Caco-2 (cell line): ENCODE results near the gene SCRG1. TPM values are rescaled to one million over a fixed set of nuclear protein-coding genes. Genes with fewer than 3 reads are reported as not detected.

Source experiments
- BruUV-seq: library from RNA; stranded (reverse); fragments of 400-500 nt; replicated peaks from 2 replicates; lab custom pipeline; 2021; lab: Mats Ljungman, UMichigan
- CTCF ChIA-PET: fragments of 300-600 bp; sonication (Branson Sonifier 250); formaldehyde crosslinking; loops from one replicate; lab custom pipeline; 2022; ENCODE audit warnings: antibody characterized with exemption; lab: Charles Lee
- POLR2A ChIA-PET: fragments of 300-600 bp; sonication (Branson Sonifier 250); formaldehyde crosslinking; loops from one replicate; lab custom pipeline; 2022; ENCODE audit warnings: antibody characterized with exemption; lab: Charles Lee
- DNase-seq, 2 experiments: peaks; one replicate each; pipeline versions ENCODE4 v3.0.0 to v3.0.0-alpha.2; 2020 to 2022
- H3K27me3 ChIP-seq: replicated peaks from 2 replicates; pipeline ENCODE4 v1.6.0; 2011; ENCODE audit warnings: low read length; ENCODE audit not compliant: control insufficient read depth, insufficient read depth
- H3K36me3 ChIP-seq: 2 replicates; pipeline ENCODE4 v1.5.1; 2011; ENCODE audit warnings: low read length; ENCODE audit not compliant: control insufficient read depth, insufficient read depth
- H3K4me1 ChIP-seq: fragments of 250-450 bp; sonication (Bioruptor Pico); 2 replicates; pipeline ENCODE4 v1.5.1; 2020; ENCODE audit warnings: mild to moderate bottlenecking
- H3K4me3 ChIP-seq: 2 replicates; pipeline ENCODE4 v1.5.1; 2011; ENCODE audit warnings: low read depth, mild to moderate bottlenecking, control low read depth, low read length
- H3K9me3 ChIP-seq: fragments of 250-450 bp; sonication (Bioruptor Pico); 2 replicates; pipeline ENCODE4 v1.5.1; 2020; ENCODE audit warnings: mild to moderate bottlenecking, moderate library complexity
- H3K27ac Mint-ChIP-seq: one replicate; pipeline ENCODE4 v1.8.0; 2022; ENCODE audit warnings: mixed read lengths; ENCODE audit not compliant: unreplicated experiment
- H3K27me3 Mint-ChIP-seq: one replicate; pipeline ENCODE4 v1.8.0; 2022; ENCODE audit warnings: mixed read lengths; ENCODE audit not compliant: insufficient read depth, unreplicated experiment
- H3K36me3 Mint-ChIP-seq: one replicate; pipeline ENCODE4 v1.8.0; 2022; ENCODE audit warnings: mild to moderate bottlenecking, mixed read lengths; ENCODE audit not compliant: insufficient read depth, unreplicated experiment
- H3K4me1 Mint-ChIP-seq: one replicate; pipeline ENCODE4 v1.8.0; 2022; ENCODE audit warnings: low read depth, mixed read lengths; ENCODE audit not compliant: unreplicated experiment
- H3K4me3 Mint-ChIP-seq: one replicate; pipeline ENCODE4 v1.8.0; 2022; ENCODE audit warnings: mild to moderate bottlenecking, moderate library complexity, mixed read lengths; ENCODE audit not compliant: unreplicated experiment
- H3K9me3 Mint-ChIP-seq: one replicate; pipeline ENCODE4 v1.8.0; 2022; ENCODE audit warnings: mixed read lengths; ENCODE audit not compliant: unreplicated experiment
- CTCF ChIP-seq, 2 experiments: fragments of 200-600 bp in 1 of 2; IDR thresholded peaks; 1 replicate in 1 of 2; 2 replicates in 1 of 2; pipeline versions ENCODE4 v1.5.1 to v1.8.0; 2011 to 2022; ENCODE audit warnings: antibody characterized with exemption in 1 of 2, control low read depth in 1 of 2, inconsistent platforms in 1 of 2, low read depth in 1 of 2, low read length in 1 of 2, mild to moderate bottlenecking in 1 of 2, moderate library complexity in 1 of 2; ENCODE audit not compliant: insufficient read depth in 1 of 2, severe bottlenecking in 1 of 2, unreplicated experiment in 1 of 2
- intact Hi-C: fragments of 100-400 bp; cut with micrococcal nuclease; formaldehyde crosslinking; loops from one replicate; pipeline ENCODE4 v1.10.0; 2022; ENCODE audit not compliant: unreplicated experiment
- total RNA-seq: library from RNA; stranded (reverse); gene quantifications from 2 replicates; pipeline ENCODE4 v1.2.3, GENCODE V29; 2022

The SCRG1 gene
- total RNA-seq, 1 experiment from 2014 or later, result not detected

DNA sequence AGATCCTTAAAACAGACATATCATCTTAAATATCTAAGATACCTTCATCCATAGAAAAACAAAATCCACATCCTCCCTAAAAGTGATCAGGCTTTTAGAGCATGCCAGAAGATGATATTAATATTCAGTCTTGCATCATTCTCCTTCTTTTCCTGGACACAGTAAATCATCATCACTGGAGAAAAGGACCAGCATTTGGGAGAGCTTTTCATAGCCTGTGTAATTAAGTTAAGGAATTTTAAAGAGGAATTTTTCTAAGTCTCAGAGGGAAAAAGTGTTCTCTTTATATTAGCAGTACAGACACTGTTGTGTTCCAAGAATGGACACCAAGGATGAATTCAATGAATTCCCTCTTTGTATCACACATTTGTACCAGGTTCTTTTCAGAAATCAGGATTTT lies 696 bp downstream of the SCRG1 start:
- no peak for TF ChIP-seq CTCF (IDR thresholded peaks at IDR 0.05; ENCODE audit: insufficient read depth in 1 of 2, low read depth in 1 of 2, low read length in 1 of 2, severe bottlenecking in 1 of 2, unreplicated experiment in 1 of 2)
- Histone ChIP-seq H3K4me3 (no peak overlapping the region), H3K36me3 (no peaks in the 10 kb centered on the region), H3K9me3 (no peaks in the 10 kb centered on the region), H3K4me1 (no peaks in the 10 kb centered on the region), H3K27me3 (no peaks in the 10 kb centered on the region)
- H3K36me3 Mint-ChIP-seq, result no peaks in the 10 kb centered on the region
- ChIA-PET POLR2A (no interaction called here), CTCF (no interaction called here)
- H3K4me1 Mint-ChIP-seq, result no peaks in the 10 kb centered on the region
- H3K9me3 Mint-ChIP-seq, result peaks cover 9% of the 10 kb centered on the region
- no peak for DNase-seq
- intact Hi-C loops, result no loop called here
- H3K4me3 Mint-ChIP-seq, result no peak overlapping the region
- BruUV-seq, result no TSS peak
- no peak overlapping the region for H3K27ac Mint-ChIP-seq
- H3K27me3 Mint-ChIP-seq, result no peaks in the 10 kb centered on the region

GRCh38 chr4:173397604-173398003 lies 1.3 kb downstream of the SCRG1 start:
- Histone ChIP-seq H3K4me3 (no peak overlapping the region), H3K4me1 (no peaks in the 10 kb centered on the region), H3K9me3 (no peaks in the 10 kb centered on the region), H3K27me3 (no peaks in the 10 kb centered on the region), H3K36me3 (no peaks in the 10 kb centered on the region)
- Mint-ChIP-seq H3K27ac (no peak overlapping the region), H3K27me3 (no peaks in the 10 kb centered on the region), H3K4me3 (no peak overlapping the region), H3K9me3 (peaks cover 9% of the 10 kb centered on the region), H3K36me3 (no peaks in the 10 kb centered on the region), H3K4me1 (no peaks in the 10 kb centered on the region)
- DNase-seq, result no peak
- no TSS peak for BruUV-seq
- CTCF ChIA-PET, result no interaction called here
- intact Hi-C loops, result no loop called here
- POLR2A ChIA-PET, result no interaction called here
- no peak for TF ChIP-seq CTCF (IDR thresholded peaks at IDR 0.05; ENCODE audit: insufficient read depth in 1 of 2, low read depth in 1 of 2, low read length in 1 of 2, severe bottlenecking in 1 of 2, unreplicated experiment in 1 of 2)

DNA sequence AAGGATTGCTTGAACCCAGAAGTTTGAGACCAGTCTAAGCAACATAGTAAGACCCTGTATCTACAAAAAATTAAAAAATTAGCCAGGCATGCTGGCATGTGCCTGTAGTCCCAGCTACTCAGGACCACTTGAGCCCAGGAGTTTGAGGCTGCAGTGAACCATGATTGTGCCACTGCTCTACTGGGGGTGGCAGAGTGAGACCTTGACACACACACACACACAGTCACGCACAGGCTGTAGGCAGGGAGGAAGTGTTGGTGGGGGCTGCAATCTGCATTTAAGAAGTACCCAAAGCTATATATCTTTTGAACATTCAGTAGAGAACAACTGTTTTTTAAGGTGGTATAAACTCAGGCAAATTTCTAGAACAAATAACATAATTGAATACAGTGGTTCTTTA lies 7.2 kb downstream of the SCRG1 start:
- TF ChIP-seq CTCF (IDR thresholded peaks at IDR 0.05; ENCODE audit: insufficient read depth in 1 of 2, low read depth in 1 of 2, low read length in 1 of 2, severe bottlenecking in 1 of 2, unreplicated experiment in 1 of 2), result no peak
- Histone ChIP-seq H3K27me3 (no peaks in the 10 kb centered on the region), H3K36me3 (no peaks in the 10 kb centered on the region), H3K9me3 (no peaks in the 10 kb centered on the region), H3K4me1 (no peaks in the 10 kb centered on the region), H3K4me3 (no peak overlapping the region)
- Mint-ChIP-seq H3K4me3 (no peak overlapping the region), H3K9me3 (peaks cover 9% of the 10 kb centered on the region), H3K27ac (no peak overlapping the region), H3K36me3 (no peaks in the 10 kb centered on the region), H3K27me3 (no peaks in the 10 kb centered on the region), H3K4me1 (no peaks in the 10 kb centered on the region)
- intact Hi-C loops, result no loop called here
- CTCF ChIA-PET, result no interaction called here
- no TSS peak for BruUV-seq
- DNase-seq, result no peak
- POLR2A ChIA-PET, result no interaction called here
